GM23248 (cell line): ENCODE results near the gene ACTG1. TPM values are rescaled to one million over a fixed set of nuclear protein-coding genes. Genes with fewer than 3 reads are reported as not detected.

ENCODE experiments used
- DNase-seq: peaks from one replicate; pipeline ENCODE4 v3.0.0-alpha.2; 2015
- H2AFZ ChIP-seq: fragments of 200-600 bp; sonication (generic); 2 replicates; pipeline ENCODE4 v1.6.1; 2016; ENCODE audit warnings: antibody characterized with exemption
- H3F3A ChIP-seq: fragments of 200-600 bp; sonication (generic); 2 replicates; pipeline ENCODE4 v1.6.1; 2016; ENCODE audit warnings: mild to moderate bottlenecking, antibody characterized with exemption, mixed run types; ENCODE audit not compliant: insufficient read depth
- H3K27ac ChIP-seq: fragments of 200-600 bp; sonication (generic); 2 replicates; pipeline ENCODE4 v1.5.1; 2016; ENCODE audit warnings: mild to moderate bottlenecking
- H3K27me3 ChIP-seq: fragments of 200-600 bp; sonication (generic); replicated peaks from 2 replicates; pipeline ENCODE4 v1.6.1; 2016; ENCODE audit warnings: mild to moderate bottlenecking; ENCODE audit not compliant: insufficient read depth
- H3K36me3 ChIP-seq: fragments of 200-600 bp; sonication (generic); 2 replicates; pipeline ENCODE4 v1.6.1; 2016; ENCODE audit warnings: low read depth, mild to moderate bottlenecking
- H3K4me1 ChIP-seq: fragments of 200-600 bp; sonication (generic); 2 replicates; pipeline ENCODE4 v1.6.1; 2016; ENCODE audit warnings: mild to moderate bottlenecking; ENCODE audit not compliant: insufficient read depth
- H3K4me2 ChIP-seq: fragments of 200-600 bp; sonication (generic); one replicate; pipeline ENCODE4 v1.6.1; 2016; ENCODE audit warnings: mild to moderate bottlenecking; ENCODE audit not compliant: unreplicated experiment
- H3K4me3 ChIP-seq: fragments of 200-600 bp; sonication (generic); 2 replicates; pipeline ENCODE4 v1.5.1; 2016; ENCODE audit warnings: mild to moderate bottlenecking
- H3K79me2 ChIP-seq: fragments of 200-600 bp; sonication (generic); 2 replicates; pipeline ENCODE4 v1.6.1; 2016; ENCODE audit warnings: mild to moderate bottlenecking; ENCODE audit not compliant: insufficient read depth
- H3K9ac ChIP-seq: fragments of 200-600 bp; sonication (generic); 2 replicates; pipeline ENCODE4 v1.6.1; 2016; ENCODE audit warnings: mild to moderate bottlenecking
- H3K9me2 ChIP-seq: fragments of 200-600 bp; sonication (generic); 2 replicates; pipeline ENCODE4 v1.6.1; 2016; ENCODE audit warnings: mixed run types, mild to moderate bottlenecking, moderate library complexity; ENCODE audit not compliant: insufficient read depth
- H3K9me3 ChIP-seq: fragments of 200-600 bp; sonication (generic); one replicate; pipeline ENCODE4 v1.6.1; 2017; ENCODE audit warnings: low read depth
- H4K20me1 ChIP-seq: fragments of 200-600 bp; sonication (generic); 2 replicates; pipeline ENCODE4 v1.6.0; 2016; ENCODE audit not compliant: insufficient read depth
- EZH2 ChIP-seq: fragments of 200-600 bp; sonication (generic); IDR thresholded peaks from 2 replicates; pipeline ENCODE4 v1.6.1; 2018; ENCODE audit warnings: antibody characterized with exemption, mild to moderate bottlenecking; ENCODE audit not compliant: insufficient read depth, poor library complexity, severe bottlenecking
- EZH2phosphoT487 ChIP-seq: fragments of 200-600 bp; sonication (generic); IDR thresholded peaks from 2 replicates; pipeline ENCODE4 v1.6.1; 2018; ENCODE audit warnings: antibody characterized with exemption, moderate library complexity, mild to moderate bottlenecking, low read depth; ENCODE audit not compliant: insufficient read depth
- WGBS, 2 experiments: methylation state at CpG; one replicate each; pipeline ENCODE4 v1.1.6; 2015 to 2017; ENCODE audit warnings: low lambda C conversion rate in 2 of 2, low coverage in 1 of 2; ENCODE audit errors: missing lambda C conversion rate in 2 of 2; 5-methylcytosine and 5-hydroxymethylcytosine counted together
- in situ Hi-C: fragments of 300-500 bp; cut with MboI; formaldehyde crosslinking; loops from 2 replicates; pipeline ENCODE4 v1.15.0; 2020
- polyA plus RNA-seq: library from polyadenylated mRNA; unstranded; fragments of >200 nt; fragmentation: Nextera tagmentation; extraction: Ambion mirVana; gene quantifications from 2 replicates; pipeline ENCODE4 v1.2.1, GENCODE V29; 2016
- total RNA-seq: library from RNA; depleted of rRNA; stranded (reverse); fragments of >200 nt; shearing (Covaris generic); gene quantifications from 2 replicates; pipeline ENCODE4 v1.2.3, GENCODE V29; 2014

The ACTG1 gene
- total and polyA plus RNA-seq, 2 experiments from 2014 or later: 3,778 to 9,349 TPM

DNA sequence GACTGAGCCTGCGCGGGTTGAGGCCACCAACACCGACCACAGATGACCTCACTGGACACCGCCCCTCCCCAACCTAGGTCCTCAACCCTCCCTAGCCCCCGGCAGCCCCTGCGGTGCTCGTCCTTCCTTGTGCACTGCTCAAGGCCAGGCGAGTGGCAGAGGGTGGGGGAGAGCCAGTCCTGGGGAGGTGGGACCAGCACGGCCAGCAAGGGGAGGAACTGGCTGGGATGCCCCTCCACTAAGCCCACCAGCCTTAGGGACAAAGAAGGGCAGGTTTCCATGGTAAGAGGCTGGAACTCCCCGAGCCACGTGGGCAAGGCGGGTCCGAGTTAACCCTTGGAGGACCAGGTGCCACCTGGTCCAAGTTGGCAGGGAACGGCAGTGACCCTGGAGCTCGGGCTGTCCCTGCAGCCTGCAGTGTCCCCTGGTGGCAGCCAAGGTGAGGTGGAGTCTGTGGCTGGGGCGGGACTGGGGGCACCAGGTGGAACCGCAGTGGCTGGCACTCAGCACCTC, 24.8 kb upstream of the ACTG1 start:
- Histone ChIP-seq H3K36me3 (no peaks in the 10 kb centered on the region; the same call in 1 of the 2 replicates), H3K79me2 (no peaks in the 10 kb centered on the region), H3K4me3 (no peak overlapping the region), H3K9ac (no peak overlapping the region), H2AFZ (no peak overlapping the region), H3K27ac (no peak overlapping the region), H3K27me3 (no peaks in the 10 kb centered on the region), H3K9me2 (no peaks in the 10 kb centered on the region), H3K4me2 (no peak overlapping the region), H4K20me1 (no peaks in the 10 kb centered on the region), H3K4me1 (no peaks in the 10 kb centered on the region), H3F3A (no peaks in the 10 kb centered on the region), H3K9me3 (no peaks in the 10 kb centered on the region)
- in situ Hi-C loops: no loop called here
- TF ChIP-seq EZH2 (no peak), EZH2phosphoT487 (no peak)
- no peak for DNase-seq
- WGBS, 2 experiments: 17 to 22% methylated on average over 10 to 17 of the region's 17 CpGs

DNA sequence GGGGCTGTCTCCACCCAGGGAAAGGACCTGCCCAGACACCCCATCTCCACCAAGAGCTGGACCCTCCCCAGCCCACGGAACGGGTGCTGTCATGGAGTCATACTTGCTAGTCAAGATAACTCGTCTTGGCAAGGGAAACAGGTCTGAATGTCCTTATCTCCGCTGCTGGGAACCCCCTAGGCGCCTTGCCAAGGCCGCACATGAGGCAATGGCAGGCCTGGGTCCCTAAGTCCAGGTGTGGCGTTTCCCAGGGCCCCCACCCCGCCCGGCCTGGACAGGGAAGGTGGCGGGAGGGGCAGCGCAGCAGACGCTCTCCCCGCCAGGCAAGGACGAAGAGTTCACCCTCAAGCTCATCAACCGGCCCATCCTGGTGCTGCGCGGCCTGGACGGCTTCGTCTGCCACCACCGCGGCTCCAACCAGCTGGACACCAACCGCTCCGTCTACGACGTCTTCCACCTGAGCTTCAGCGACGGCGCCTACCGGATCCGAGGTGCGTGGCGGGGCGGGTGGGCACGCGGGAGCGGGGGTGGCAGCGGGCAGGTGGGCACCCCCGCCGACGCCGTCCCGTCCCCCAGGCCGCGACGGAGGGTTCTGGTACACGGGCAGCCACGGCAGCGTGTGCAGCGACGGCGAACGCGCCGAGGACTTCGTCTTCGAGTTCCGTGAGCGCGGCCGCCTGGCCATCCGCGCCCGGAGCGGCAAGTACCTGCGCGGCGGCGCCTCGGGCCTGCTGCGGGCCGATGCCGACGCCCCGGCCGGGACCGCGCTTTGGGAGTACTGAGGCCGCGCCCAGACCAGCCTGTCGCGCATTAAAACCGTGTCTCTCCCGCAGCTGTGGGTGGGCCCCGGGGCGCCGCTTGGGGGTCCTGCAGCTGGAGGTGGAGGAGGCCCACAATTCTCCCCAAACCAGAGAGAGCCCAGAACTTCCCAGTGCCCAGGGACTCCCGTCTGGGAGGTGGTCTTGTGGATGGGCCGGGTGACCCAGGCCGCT, 24.0 kb upstream of the ACTG1 start:
- H3F3A ChIP-seq: no peaks in the 10 kb centered on the region
- no peak overlapping the region for H2AFZ ChIP-seq
- no peaks in the 10 kb centered on the region for H3K4me1 ChIP-seq
- no peak overlapping the region for H3K9ac ChIP-seq
- peak; percentile 47 for DNase-seq
- H4K20me1 ChIP-seq: no peaks in the 10 kb centered on the region
- H3K27ac ChIP-seq: no peak overlapping the region
- no peaks in the 10 kb centered on the region for H3K9me3 ChIP-seq
- H3K79me2 ChIP-seq: no peaks in the 10 kb centered on the region
- H3K4me2 ChIP-seq: no peak overlapping the region
- no peaks in the 10 kb centered on the region for H3K27me3 ChIP-seq
- no peak overlapping the region for H3K4me3 ChIP-seq
- no peak for TF ChIP-seq EZH2phosphoT487
- no peak for TF ChIP-seq EZH2
- no peaks in the 10 kb centered on the region; the same call in 1 of the 2 replicates for H3K36me3 ChIP-seq
- in situ Hi-C loops: no loop called here
- no peaks in the 10 kb centered on the region for H3K9me2 ChIP-seq
- WGBS, 2 experiments: 16 to 21% methylated on average over 52 to 75 of the region's 89 CpGs

DNA sequence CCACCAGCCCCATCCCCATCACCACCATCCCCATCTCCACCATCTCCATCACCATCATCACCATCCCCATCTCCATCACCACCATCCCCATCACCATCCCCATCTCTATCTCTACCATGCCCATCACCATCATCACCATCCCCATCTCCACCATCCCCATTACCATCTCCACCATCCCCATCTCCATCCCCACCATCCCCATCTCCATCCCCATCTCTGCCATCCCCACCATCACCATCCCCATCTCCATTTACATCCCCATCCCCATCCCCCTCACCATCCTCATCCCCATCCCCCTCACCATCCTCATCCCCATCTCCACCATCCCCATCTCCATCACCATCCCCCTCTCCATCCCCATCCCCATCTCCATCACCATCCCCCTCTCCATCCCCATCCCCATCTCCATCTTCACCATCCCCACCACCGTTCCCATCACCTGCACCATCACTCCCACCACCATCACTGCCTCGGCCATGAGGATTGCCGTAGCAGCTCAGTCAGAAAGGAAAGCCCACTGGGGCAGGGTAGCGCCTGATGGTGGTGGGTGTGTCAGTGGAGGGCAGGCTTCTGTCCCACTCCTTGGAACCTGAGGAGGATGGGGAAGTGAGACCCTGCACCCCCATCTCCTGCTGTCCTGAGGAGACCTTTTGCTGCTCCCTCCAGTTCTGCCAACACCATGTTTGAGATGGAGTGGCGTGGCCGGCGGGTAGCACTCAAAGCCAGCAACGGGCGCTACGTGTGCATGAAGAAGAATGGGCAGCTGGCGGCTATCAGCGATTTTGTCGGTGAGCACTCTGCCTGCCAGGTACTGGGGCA, 23.1 kb upstream of the ACTG1 start:
- Histone ChIP-seq H3K4me3 (no peak overlapping the region), H3K27ac (no peak overlapping the region), H2AFZ (no peak overlapping the region), H3K9ac (no peak overlapping the region), H3K79me2 (no peaks in the 10 kb centered on the region), H3K9me3 (no peaks in the 10 kb centered on the region), H3F3A (no peaks in the 10 kb centered on the region), H3K27me3 (no peaks in the 10 kb centered on the region), H3K36me3 (no peaks in the 10 kb centered on the region; the same call in 1 of the 2 replicates), H3K4me2 (no peak overlapping the region), H3K9me2 (no peaks in the 10 kb centered on the region), H4K20me1 (no peaks in the 10 kb centered on the region), H3K4me1 (no peaks in the 10 kb centered on the region)
- no peak for DNase-seq
- no peak for TF ChIP-seq EZH2
- TF ChIP-seq EZH2phosphoT487: no peak
- WGBS, 2 experiments: 43 to 59% methylated on average over 13 of the region's 13 CpGs
- in situ Hi-C loops: no loop called here

DNA sequence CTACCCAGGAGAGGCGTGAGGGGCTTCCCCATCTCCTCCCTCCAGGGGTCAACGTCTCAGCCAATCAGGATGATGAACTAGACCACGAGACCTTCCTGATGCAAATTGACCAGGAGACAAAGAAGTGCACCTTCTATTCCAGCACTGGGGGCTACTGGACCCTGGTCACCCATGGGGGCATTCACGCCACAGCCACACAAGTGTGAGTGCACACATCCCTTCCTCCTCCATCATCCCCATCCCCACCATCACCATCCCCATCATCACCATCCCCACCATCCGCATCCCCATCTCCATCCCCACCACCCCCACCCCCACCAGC, 22.4 kb upstream of the ACTG1 start:
- Histone ChIP-seq H3K4me2 (no peak overlapping the region), H3K79me2 (no peaks in the 10 kb centered on the region), H2AFZ (no peak overlapping the region), H3K27ac (no peak overlapping the region), H3K4me1 (no peaks in the 10 kb centered on the region), H3F3A (no peaks in the 10 kb centered on the region), H3K36me3 (no peaks in the 10 kb centered on the region), H4K20me1 (no peaks in the 10 kb centered on the region), H3K4me3 (no peak overlapping the region), H3K9me2 (no peaks in the 10 kb centered on the region), H3K9me3 (no peaks in the 10 kb centered on the region), H3K9ac (no peak overlapping the region), H3K27me3 (no peaks in the 10 kb centered on the region)
- WGBS, 2 experiments: 61 to 73% methylated on average over 3 to 5 of the region's 5 CpGs
- DNase-seq: no peak
- TF ChIP-seq EZH2phosphoT487: no peak
- TF ChIP-seq EZH2: no peak
- in situ Hi-C loops: no loop called here
